Activated CD4-positive, alpha-beta T cell treated with anti-CD3 and anti-CD28 coated beads, Interleukin-2, Interleukin-4, amounts not matched to agents 100 ng/mL and 50 ng/mL, durations not matched to agents 16 hours and 8 hours (primary cell): ENCODE results near the gene PSMB5.
A peak's percentile ranks its signal among the peaks of the same experiment; 100 is the strongest.

Experiments
- DNase-seq: peaks from one replicate; pipeline ENCODE4 v3.0.0-alpha.2; 2020; ENCODE audit warnings: low spot score

The PSMB5 gene

GRCh38 chr14:23058654-23059504 is 24.2 kb upstream of the PSMB5 start:
- no peak for DNase-seq

GRCh38 chr14:23057757-23058653 is 23.3 kb upstream of the PSMB5 start:
- peak; percentile 88 for DNase-seq

- peak; percentile 57 for DNase-seq
These were observed 22.5 kb upstream of the PSMB5 start, which contains the start of gene CDH24 for GRCh38 chr14:23056956-23057756. Gene CDH24 (minus strand): TSS chr14:23057520. CDS start chr14:23055733, 1,787 bp downstream.

GRCh38 chr14:23056145-23056955 is 21.6 kb upstream of the PSMB5 start:
- DNase-seq: peak; percentile 69

GRCh38 chr14:23055621-23056144 is 21.0 kb upstream of the PSMB5 start:
- DNase-seq: no peak

GRCh38 chr14:23055147-23055550 is 20.4 kb upstream of the PSMB5 start:
- DNase-seq: no peak

GRCh38 chr14:23054000-23054811 is 19.5 kb upstream of the PSMB5 start:
- no peak for DNase-seq

GRCh38 chr14:23053426-23053825 is 18.7 kb upstream of the PSMB5 start:
- DNase-seq: no peak

- no peak for DNase-seq
These were observed 18.0 kb upstream of the PSMB5 start for GRCh38 chr14:23052671-23053070.

- no peak for DNase-seq
These were observed 17.5 kb upstream of the PSMB5 start for GRCh38 chr14:23052182-23052623.

GRCh38 chr14:23051141-23052057 is 16.7 kb upstream of the PSMB5 start:
- no peak for DNase-seq

- no peak for DNase-seq
These were observed 14.3 kb upstream of the PSMB5 start for GRCh38 chr14:23049011-23049410.

- no peak for DNase-seq
These were observed 13.3 kb upstream of the PSMB5 start for GRCh38 chr14:23047751-23048693.

GRCh38 chr14:23047034-23047634 is 12.4 kb upstream of the PSMB5 start:
- DNase-seq: no peak

GRCh38 chr14:23045419-23046357 is 11.0 kb upstream of the PSMB5 start:
- DNase-seq: no peak

GRCh38 chr14:23044840-23045239 is 10.1 kb upstream of the PSMB5 start:
- DNase-seq: no peak
